Esophagus squamous epithelium (tissue), 5 donors: Measurements from ENCODE around the gene B3GALT6. TPM values are rescaled to one million over a fixed set of nuclear protein-coding genes. Genes with fewer than 3 reads are reported as not detected.

Source experiments
- DNase-seq: peaks from one replicate; lab custom pipeline; 2025; lab: John Stamatoyannopoulos, UW
- H3K27ac ChIP-seq, 4 donors: fragments of 200-600 bp; sonication (generic); one replicate each; pipeline ENCODE4 v1.5.1; 2016 to 2019; ENCODE audit warnings: mild to moderate bottlenecking in 1 of 4
- H3K27me3 ChIP-seq, 4 donors: fragments of 200-600 bp; sonication (generic); 1 replicate in 3 of 4; 2 replicates in 1 of 4; pipeline versions ENCODE4 v1.5.1 to v1.6.0; 2017 to 2021; ENCODE audit warnings: antibody characterized with exemption in 1 of 4
- H3K36me3 ChIP-seq, 3 donors: fragments of 200-600 bp; sonication (generic); one replicate each; pipeline ENCODE4 v1.5.1; 2016 to 2019
- H3K4me1 ChIP-seq, 3 donors: fragments of 200-600 bp; sonication (generic); one replicate each; pipeline ENCODE4 v1.5.1; 2017 to 2019
- H3K4me3 ChIP-seq, 4 donors: fragments of 200-600 bp; sonication (generic); 1 replicate in 3 of 4; 2 replicates in 1 of 4; pipeline ENCODE4 v1.5.1; 2016 to 2019; ENCODE audit warnings: mild to moderate bottlenecking in 2 of 4, moderate library complexity in 1 of 4
- H3K9me3 ChIP-seq, 3 donors: fragments of 200-600 bp; sonication (generic); one replicate each; pipeline ENCODE4 v1.5.1; 2016 to 2019
- CTCF ChIP-seq, 6 experiments: fragments of 450-650 bp in 4 of 6; fragments of 200-600 bp in 2 of 6; sonication (generic) in 2 of 6; IDR thresholded peaks; one replicate each; pipeline ENCODE4 v1.5.1; 2016 to 2019; ENCODE audit warnings: antibody characterized with exemption in 6 of 6, mild to moderate bottlenecking in 4 of 6, moderate library complexity in 4 of 6
- POLR2A ChIP-seq, 4 donors: fragments of 450-650 bp; IDR thresholded peaks; one replicate each; pipeline ENCODE4 v1.6.1; 2017; ENCODE audit warnings: antibody characterized with exemption in 4 of 4, mild to moderate bottlenecking in 4 of 4, moderate library complexity in 3 of 4
- WGBS, 2 donors: methylation state at CpG; one replicate each; pipeline ENCODE4 v1.1.5; 2018; 5-methylcytosine and 5-hydroxymethylcytosine counted together
- intact Hi-C: fragments of 100-400 bp; cut with DNase I; formaldehyde crosslinking; loops from one replicate; pipeline ENCODE4 v1.15.0; 2022
- total RNA-seq, 4 donors: library from RNA; depleted of rRNA; stranded (reverse); fragments of >200 nt; gene quantifications; one replicate each; pipeline ENCODE4 v1.1.0, GENCODE V29; 2016
- donor health status: DM: yes; HTN: yes; CAD: no.

B3GALT6 gene
- total RNA-seq, 4 donors from 2014 or later = 13.5 to 17.5 (median 15.6) TPM

GRCh38 chr1:1267488-1268283 is 35.6 kb downstream of the B3GALT6 start:
- intact Hi-C loops = no loop called here
- WGBS, 2 donors = 91 to 93% methylated on average over 26 of the region's 39 CpGs
- Histone ChIP-seq H3K27ac (no peak overlapping the region), H3K27me3 (no peaks in the 10 kb centered on the region), H3K4me3 (no peak overlapping the region), H3K4me1 (peaks cover 24 to 40% (median 28%) of the 10 kb centered on the region in 3 donors), H3K36me3 (peaks cover 5 to 72% (median 26%) of the 10 kb centered on the region in 3 donors), H3K9me3 (no peaks in the 10 kb centered on the region)
- DNase-seq = no peak
- TF ChIP-seq POLR2A (IDR thresholded peaks at IDR 0.05) = no peak
- no peak for TF ChIP-seq CTCF (IDR thresholded peaks at IDR 0.05)

GRCh38 chr1:1268284-1268682 is 36.2 kb downstream of the B3GALT6 start:
- 91 to 96% methylated on average over 4 to 7 of the region's 13 CpGs for WGBS, 2 donors
- intact Hi-C loops = no loop called here
- TF ChIP-seq POLR2A (IDR thresholded peaks at IDR 0.05) (no peak), CTCF (IDR thresholded peaks at IDR 0.05) (no peak)
- H3K4me1 ChIP-seq = peaks cover 27 to 44% (median 28%) of the 10 kb centered on the region in 3 donors
- no peak overlapping the region for H3K27ac ChIP-seq
- no peak for DNase-seq
- no peaks in the 10 kb centered on the region for H3K27me3 ChIP-seq
- H3K36me3 ChIP-seq = peaks cover 0 to 66% (median 21%) of the 10 kb centered on the region in 3 donors
- no peak overlapping the region for H3K4me3 ChIP-seq
- no peaks in the 10 kb centered on the region for H3K9me3 ChIP-seq

- H3K36me3 ChIP-seq = peaks cover 0 to 41% (median 14%) of the 10 kb centered on the region in 3 donors
- H3K4me3 ChIP-seq = peak overlapping the region in 1 of 4 donors; percentile 29
- H3K27ac ChIP-seq = no peak overlapping the region
- DNase-seq = no peak
- WGBS, 2 donors = 38 to 59% methylated on average over 5 to 7 of the region's 7 CpGs
- intact Hi-C loops = no loop called here
- H3K27me3 ChIP-seq = no peaks in the 10 kb centered on the region
- H3K4me1 ChIP-seq = peaks cover 34 to 61% (median 35%) of the 10 kb centered on the region in 3 donors
- TF ChIP-seq CTCF (IDR thresholded peaks at IDR 0.05) (no peak), POLR2A (IDR thresholded peaks at IDR 0.05) (no peak)
- H3K9me3 ChIP-seq = no peaks in the 10 kb centered on the region
These were observed 38.8 kb downstream of the B3GALT6 start for GRCh38 chr1:1270813-1271212.

DNA sequence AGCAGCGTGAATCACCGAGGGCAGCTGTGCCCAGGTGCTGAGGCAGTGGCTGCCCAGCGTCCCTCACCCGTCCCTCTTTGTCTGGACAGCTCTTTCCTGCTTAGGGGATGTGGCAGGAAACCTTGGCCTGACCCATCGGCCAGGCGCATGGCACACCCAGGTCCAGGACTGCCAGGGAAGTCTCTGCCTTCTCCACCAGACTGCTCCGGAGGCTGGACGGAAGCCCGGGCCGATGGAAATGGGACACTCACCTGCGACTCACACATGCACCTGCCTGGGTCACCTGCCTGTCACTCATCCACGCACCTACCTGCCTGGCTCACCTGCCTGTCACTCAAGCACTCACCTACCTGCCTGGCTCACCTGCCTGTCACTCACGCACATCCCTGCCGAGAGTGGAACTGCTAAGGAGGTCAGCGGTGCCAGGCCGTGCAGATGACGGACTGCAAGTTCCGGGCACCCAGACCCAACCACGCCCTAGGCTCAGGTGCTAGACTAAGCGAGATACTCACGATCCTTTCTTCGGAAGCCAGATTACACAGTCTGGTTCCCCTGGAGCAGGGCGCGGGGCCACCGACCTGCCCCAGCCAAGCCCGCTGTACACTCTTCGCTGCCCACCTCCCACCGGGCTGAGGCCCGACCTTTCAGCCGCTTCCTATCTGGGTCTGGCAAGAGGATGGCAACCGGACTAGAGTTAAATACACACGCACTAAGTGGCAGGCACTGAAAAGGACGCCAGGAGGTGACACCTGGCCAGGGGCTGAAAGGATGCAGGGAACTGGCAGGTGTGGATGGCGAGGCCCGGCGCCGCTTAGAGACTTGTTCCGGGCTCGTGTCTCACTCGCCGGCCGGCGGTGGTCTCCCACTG is 40.5 kb downstream of the B3GALT6 start:
- Histone ChIP-seq H3K9me3 (no peaks in the 10 kb centered on the region), H3K4me3 (peak overlapping the region; percentile 59 to 98 (median 77))
- 13 to 40% methylated on average over 9 to 22 of the region's 43 CpGs for WGBS, 2 donors

More for the DNA sequence above, 40.5 kb downstream of the B3GALT6 start:
- intact Hi-C loops = no loop called here
- H3K27ac ChIP-seq = peak overlapping the region; percentile 81 to 95 (median 88)
- DNase-seq = no peak
- H3K4me1 ChIP-seq = peaks cover 34 to 61% (median 35%) of the 10 kb centered on the region in 3 donors
- TF ChIP-seq POLR2A (IDR thresholded peaks at IDR 0.05) = peak in 1 of 4 donors; percentile 31
- no peak for TF ChIP-seq CTCF (IDR thresholded peaks at IDR 0.05)
- no peaks in the 10 kb centered on the region for H3K27me3 ChIP-seq
- H3K36me3 ChIP-seq = peaks cover 0 to 23% (median 9%) of the 10 kb centered on the region in 3 donors
